Forelimb muscle (tissue), 1 donor: ENCODE results near the gene CCDC80. TPM values are rescaled to one million over a fixed set of nuclear protein-coding genes. Genes with fewer than 3 reads are reported as not detected.
"Not testable (repeated sequence)": the region's sequence is repeated elsewhere in the genome, so short reads cannot be mapped to it uniquely, and the experiment has no call there.

Experiments used
- DNase-seq: peaks from one replicate; pipeline ENCODE4 v3.0.0-alpha.2; 2013; ENCODE audit warnings: low read depth
- polyA plus RNA-seq: library from polyadenylated mRNA; unstranded; fragments of 120-200 nt; gene quantifications from one replicate; pipeline ENCODE4 v1.2.1, GENCODE V29; 2013; ENCODE audit not compliant: insufficient read length

The CCDC80 gene
- polyA plus RNA-seq, 1 donor, result 67.9 TPM

DNA sequence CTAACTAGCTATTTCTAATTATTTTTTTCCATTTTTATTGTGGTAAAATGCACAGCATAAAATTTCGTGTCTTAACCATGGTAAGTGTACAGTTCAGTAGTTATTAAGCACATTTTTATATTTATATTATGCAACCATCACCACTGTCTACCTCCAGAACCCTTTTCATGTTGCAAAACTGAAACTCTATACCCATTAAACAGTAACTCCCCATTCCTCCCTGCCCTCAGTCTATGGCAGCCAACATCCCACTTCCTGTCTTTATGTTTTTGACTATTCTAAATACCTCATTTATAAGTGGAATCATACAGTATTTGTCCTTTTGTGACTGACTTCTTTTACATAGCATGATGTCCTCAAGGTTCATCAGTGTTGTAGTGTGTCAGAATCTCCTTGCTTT is 53.6 kb downstream of the CCDC80 start:
- DNase-seq, result no peak

DNA sequence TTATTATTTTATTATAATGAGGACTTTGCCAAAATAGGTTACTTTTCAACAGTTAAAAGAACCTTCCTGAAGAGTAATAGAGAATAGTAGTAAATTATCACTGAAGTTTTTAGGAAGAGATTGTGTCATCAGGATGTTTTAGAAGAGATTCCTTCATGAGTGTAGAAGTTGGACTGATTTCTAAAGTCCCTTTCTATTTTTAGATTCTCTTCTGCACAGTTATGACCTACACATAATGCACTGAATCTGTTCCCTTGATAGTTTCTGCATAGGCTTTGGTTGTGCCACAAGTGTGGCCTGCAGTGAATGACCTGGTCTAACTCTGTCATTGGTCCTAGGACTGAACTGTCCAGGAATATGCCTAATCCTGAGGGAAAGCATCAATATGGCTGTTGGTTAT is 55.2 kb downstream of the CCDC80 start:
- no peak for DNase-seq

GRCh38 chr3:112583105-112583504 is 57.8 kb downstream of the CCDC80 start:
- DNase-seq, result no peak

GRCh38 chr3:112582244-112582874 is 58.6 kb downstream of the CCDC80 start:
- no peak for DNase-seq

DNA sequence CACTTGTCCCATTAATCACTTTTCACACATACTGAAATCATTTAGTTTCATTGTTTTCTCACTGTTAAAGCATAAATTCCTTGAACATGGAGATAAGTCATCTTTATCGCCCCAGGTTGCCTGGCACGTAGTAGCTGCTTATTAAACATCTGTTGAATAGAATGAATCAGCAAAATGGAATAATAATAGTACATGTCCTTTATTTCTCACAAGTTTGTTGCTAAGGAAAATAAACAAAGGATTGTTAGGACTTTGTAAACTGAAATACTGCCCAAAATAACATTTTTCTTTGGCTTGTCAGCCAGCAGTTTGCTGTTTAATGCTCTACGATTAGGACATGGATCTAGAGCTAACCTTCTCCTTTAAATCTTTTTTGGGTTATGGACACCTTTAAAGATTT is 61.2 kb downstream of the CCDC80 start:
- no peak for DNase-seq

GRCh38 chr3:112579232-112579631 is 61.7 kb downstream of the CCDC80 start:
- no peak for DNase-seq

DNA sequence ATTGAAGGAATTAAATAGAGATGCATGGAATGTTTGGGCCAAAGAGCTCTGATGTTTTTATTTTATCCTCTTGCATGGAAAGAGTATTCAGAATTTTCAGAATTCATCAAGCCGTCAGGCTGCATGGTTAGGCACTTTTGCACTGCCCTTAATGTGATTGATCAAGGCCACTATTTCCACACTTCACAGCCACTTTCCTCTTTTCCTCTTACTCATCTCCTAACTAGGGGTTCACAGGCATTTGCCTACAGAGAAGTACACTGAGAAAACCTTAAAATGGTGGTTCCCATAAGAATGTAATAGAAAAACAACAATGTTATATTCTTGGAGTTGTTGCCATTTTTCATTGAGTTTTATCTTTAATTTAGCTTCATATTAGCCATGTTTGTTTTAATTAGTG is 68.2 kb downstream of the CCDC80 start:
- DNase-seq, result no peak

GRCh38 chr3:112569265-112569664 is 71.7 kb downstream of the CCDC80 start:
- no peak for DNase-seq

DNA sequence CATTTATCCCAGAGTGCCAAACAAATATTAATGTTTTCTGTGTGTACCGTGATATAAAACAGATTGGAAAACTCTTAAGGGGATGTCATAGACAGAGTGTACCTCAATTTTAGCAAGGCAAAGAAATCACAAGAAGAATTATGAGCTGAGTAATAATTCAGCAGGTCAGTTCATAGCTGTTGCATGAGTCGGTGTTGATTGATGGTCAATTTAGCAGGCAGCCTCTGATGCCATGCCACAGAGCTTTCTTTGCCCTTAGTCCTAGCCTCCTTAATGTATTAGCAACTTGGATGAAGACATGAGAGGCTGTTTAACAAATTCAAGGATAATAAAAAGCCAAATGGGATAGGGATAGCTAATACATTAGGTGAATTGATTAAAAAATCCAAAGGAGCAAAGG is 72.3 kb downstream of the CCDC80 start:
- DNase-seq, result no peak

DNA sequence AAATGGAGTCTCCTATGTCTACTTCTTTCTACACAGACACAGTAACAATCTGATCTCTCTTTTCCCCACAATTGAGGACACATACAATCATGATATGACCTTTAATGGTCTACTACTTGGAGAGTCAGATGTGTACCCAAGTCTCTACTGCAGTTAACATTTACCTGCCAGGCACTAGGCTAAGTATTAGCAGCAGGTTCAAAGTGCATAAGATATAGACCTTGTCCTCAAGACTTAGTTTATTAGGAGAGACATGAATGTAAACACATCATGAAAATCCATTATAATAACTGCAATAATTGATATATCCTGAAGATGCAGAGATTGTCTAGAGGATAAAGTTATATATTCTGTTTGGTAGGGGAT is 76.0 kb downstream of the CCDC80 start:
- no peak for DNase-seq

GRCh38 chr3:112564247-112564939 is 76.5 kb downstream of the CCDC80 start:
- DNase-seq, result not testable (repeated sequence)

GRCh38 chr3:112561734-112562529 is 79.0 kb downstream of the CCDC80 start, which contains the start of the genes ATG3 and SLC35A5:
TSS of gene ATG3 (minus strand) at chr3:112561962. CDS start at chr3:112561528, 434 bp downstream.
TSS of gene SLC35A5 (plus strand) at chr3:112562045. CDS start at chr3:112563404, 1,359 bp downstream.
- peak; percentile 95 for DNase-seq

- peak; percentile 5 for DNase-seq
Observed at GRCh38 chr3:112561484-112561733, 79.5 kb downstream of the CCDC80 start.

DNA sequence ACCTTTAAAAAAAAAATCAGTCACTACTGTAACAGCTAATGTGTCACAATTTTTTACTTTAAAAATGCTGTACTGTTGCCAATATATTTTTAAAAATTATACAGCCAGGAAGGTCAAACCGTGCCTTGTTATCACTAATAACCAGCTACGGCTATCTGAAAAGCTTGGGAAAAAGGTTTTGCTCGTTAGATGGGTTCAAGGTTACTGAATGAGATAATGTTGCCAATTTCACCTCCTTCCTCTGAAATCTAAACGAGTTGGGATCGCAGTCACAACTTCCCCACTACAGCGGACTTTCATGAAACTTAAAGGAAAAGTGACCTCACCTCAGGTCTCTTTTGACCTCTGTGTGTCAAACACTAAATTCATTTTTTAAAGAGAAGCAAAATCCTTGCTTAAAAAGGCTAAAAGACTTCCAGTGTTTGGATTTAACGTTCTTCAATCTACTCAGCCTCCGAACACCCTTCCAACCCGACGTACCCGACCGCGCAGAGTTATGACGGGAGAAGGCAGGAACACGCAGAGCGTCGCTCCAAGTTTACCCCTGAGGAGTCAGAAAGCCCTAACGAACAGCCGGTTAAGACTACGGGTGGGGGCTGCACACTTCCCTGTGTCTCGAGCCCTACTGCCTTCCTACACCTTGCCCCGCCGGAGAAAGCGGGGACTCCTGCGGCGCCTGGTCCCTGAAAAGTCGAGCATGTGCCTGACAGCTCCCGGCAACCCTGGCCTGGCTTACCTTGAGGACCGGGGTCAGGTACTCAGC is 80.0 kb downstream of the CCDC80 start:
- DNase-seq, result peak; percentile 50

DNA sequence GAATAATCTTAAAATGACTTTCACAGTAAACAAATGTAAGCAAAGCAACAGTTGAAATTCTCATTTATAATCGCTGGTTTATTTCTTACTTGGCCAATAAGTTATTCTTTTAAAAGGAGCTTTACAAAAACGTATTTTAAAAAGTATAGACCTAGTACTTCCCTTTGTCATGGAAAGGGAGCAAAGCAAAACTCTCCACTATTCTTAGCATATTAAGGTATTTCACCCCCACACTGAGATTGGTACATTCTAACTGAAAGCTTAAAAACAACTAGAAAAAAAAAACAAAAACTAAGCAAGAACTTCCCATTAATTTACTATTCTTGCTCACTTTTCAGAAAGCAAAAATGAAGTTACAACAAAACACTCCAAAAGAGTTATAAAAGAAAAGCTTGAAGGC is 80.6 kb downstream of the CCDC80 start:
- DNase-seq, result no peak

- DNase-seq, result no peak
Observed at GRCh38 chr3:112557976-112558375, 83.0 kb downstream of the CCDC80 start.

DNA sequence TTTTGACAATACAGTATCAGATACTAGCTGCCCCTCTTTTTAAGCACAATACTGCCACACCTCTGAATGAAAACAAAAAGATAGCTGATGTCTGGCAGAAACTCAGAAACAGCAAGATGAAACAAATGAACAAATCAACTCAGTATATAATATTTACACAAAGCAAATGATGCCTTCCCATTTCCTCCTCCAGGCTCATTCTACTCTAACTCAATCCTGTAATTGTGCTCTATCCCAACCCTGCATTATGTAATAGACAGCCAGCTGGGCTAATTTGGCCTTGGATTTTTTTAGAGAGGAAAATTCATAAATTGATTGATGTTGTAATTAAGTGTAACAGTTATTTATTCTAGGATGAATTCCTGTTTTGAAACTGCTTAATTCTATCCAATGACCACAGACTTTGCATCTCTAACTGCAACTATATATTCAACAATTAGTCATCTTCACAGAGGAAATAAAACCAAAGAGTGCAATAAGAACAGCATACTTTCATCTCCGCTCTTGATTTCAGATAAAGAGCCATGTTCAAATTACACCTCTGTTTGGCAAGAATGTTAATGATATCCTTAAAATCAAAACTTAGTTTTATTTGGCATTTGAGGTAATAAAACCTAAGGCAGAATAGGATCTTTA is 85.3 kb downstream of the CCDC80 start:
- DNase-seq, result no peak

- no peak for DNase-seq
Observed at GRCh38 chr3:112550859-112551258, 90.1 kb downstream of the CCDC80 start.
